HG03442 (cell line): Measurements from ENCODE around the gene GALNT12.

Experiments used
- ATAC-seq: cut with Tn5 transposase; IDR thresholded peaks from one replicate; pipeline ENCODE4 v1.9.1; 2021; ENCODE audit warnings: mild to moderate bottlenecking, moderate library complexity; ENCODE audit not compliant: unreplicated experiment

The GALNT12 gene

DNA sequence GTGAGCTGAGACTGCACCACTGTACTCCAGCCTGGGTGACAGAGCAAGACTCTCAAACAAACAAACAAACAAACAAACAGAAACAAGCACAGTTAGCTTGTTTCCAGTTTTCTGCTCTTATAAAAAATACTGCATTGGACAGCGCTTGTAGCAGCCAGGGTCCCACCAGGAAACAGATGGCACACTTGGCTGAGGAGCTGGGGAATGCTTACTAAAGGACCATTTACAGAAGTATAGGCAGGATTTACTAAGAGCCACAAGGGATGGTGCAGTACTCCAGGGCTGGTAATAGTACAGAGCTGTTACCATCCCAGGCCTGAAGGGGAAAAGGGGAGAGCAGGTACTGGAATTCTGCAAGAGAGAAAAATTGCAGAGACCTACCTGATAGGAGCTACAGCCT is 5.9 kb upstream of the GALNT12 start:
- ATAC-seq = no peak

DNA sequence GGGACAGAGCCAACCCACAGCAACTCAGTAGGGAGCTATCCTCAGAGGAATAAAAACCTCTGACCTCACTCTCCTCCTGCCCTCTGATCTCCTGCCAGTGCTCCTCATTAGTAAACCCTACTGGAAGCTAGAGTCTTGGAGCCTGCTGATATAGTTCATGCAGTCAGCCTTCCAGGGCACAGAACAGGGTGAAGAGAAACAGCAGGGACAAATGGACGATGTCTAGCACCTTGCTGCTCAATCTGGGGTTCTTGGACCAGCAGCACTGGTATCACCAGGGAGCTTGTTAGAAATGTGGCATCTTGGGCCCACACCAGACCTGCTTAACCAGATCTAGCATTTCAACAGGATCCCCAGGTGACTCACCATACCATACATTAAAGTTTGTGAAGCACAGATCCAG is 5.5 kb upstream of the GALNT12 start:
- ATAC-seq = no peak

GRCh38 chr9:98804083-98804482 is 3.4 kb upstream of the GALNT12 start:
- no peak for ATAC-seq

DNA sequence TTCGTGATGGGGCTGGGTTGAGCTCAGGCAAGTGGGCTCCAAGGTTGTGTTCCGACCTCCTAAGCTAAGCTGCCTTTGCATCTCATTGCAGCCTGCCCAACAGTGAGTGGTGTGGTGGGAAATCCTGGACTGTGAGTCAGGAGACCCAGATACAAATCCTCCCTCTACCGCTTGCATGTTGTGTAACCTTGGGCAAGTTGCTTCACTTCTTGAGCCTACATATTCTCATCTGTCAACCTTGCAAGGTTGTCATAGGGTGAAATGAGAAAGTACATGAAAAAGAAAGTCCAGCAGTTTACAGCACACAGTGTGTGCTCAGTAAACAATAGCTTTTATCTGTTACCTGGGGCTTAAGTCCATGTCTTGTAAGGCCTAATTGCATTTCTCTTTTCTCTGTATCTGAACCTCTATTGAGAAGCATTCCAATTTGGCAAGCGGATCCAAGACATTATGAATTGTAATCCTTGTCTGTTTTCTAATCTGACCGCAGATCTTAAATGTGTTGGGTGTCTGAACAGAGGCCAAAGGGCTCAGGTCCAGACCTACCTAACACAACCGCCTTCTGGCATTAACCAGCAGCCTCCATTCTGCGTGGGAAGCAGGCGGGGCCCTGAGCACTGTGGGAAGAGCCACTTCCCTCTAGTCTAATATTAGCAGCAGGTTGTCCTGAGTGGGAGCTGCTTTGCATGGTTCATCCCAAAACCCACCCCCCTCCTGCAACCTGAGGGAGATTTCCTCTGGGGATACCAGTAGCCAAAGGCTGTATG is 1.8 kb upstream of the GALNT12 start:
- no peak for ATAC-seq

- ATAC-seq = no peak
Observed at GRCh38 chr9:98806394-98807035, 955 bp upstream of the GALNT12 start.

DNA sequence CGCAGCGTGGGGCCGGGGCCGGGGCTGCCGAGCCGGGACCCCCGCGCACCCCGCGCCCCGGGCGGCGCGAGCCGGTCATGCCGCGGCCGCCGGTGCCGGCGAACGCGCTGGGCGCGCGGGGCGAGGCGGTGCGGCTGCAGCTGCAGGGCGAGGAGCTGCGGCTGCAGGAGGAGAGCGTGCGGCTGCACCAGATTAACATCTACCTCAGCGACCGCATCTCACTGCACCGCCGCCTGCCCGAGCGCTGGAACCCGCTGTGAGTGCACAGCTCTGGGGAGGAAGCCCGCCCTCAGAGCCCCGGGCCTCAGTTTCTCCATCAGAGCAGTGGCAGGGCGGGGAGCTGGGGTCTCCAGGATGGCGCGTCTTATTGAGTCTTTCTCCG is 335 bp downstream of the GALNT12 start:
- no peak for ATAC-seq

DNA sequence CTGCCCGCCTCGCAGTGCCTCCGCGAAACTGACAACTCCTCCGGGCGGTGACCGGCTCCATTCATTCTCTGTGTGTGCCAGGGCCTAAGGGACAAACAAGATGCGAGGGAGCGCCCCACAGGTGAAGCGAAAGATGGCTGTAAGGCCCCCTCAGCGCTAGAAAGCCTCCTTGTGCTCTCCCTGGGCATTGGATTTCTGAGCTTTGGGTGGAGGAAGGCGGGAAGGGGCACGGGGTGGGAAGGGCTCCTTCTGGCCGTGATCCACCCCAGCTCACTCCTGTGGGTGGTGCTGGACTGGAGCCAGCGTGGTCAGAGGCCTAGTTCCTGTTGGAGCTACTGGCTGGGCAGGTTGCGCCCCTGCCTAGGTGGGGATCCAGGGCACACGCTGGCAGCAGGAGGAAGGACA is 943 bp downstream of the GALNT12 start:
- no peak for ATAC-seq

DNA sequence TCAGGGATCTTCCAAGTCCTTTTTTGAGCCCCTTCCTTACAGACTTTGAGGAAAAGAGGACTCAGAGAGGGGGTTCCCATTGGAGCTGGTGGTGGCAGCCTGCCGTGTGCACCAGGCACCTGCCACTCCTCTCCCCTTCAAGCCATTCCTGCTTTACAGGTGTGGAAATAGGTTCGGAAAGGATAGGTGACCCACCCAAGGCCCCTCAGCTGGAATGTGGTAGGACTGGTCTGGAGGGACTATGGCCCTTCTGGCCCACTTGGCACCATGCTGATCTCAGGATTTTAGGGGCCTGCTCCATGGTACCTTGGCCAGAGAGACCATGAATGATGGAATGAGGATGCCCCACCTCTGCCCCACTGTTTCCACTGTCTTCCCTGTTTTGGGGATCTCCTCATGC is 1.4 kb downstream of the GALNT12 start:
- no peak for ATAC-seq

DNA sequence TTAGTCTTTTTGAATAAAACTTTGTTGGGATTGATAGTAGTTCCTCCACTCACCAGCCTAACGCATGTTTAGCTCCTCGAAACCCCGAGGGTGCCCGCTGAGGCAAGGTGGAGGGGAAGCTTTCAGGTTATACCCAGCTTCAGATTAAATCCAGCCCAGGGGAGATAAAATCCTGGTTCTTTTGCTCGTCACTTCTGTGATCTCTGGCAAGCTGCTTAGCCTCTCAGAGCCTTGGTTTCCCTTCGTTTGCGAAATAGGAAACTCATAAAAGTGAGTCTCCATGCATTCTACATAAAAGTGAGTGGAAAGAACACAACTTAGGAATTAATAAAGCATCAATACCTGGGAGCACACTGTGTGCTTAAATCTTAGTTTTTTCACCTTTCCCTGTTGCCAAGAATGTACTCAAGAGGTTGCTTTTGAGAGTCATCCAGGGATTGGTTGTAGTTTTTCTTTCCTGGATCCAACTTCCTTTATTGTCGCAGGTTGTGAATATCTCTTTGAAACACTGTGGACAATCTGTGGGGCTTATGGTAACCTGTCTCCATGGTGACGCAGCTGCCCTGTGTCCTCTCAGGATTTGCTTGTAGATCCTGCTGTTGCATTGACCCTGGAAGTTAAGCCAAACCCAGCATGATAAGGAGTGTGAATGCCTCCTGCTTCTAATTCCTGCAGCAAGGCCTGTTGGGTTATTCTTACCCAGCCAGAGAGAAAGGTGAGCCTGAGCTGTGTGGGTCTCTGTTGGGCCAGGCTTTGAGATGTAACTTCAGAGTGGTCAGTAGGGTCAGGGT is 2.0 kb downstream of the GALNT12 start:
- no peak for ATAC-seq

- no peak for ATAC-seq
Observed at GRCh38 chr9:98810102-98810842, 2.8 kb downstream of the GALNT12 start.

- no peak for ATAC-seq
Observed at GRCh38 chr9:98811051-98811650, 3.7 kb downstream of the GALNT12 start.

GRCh38 chr9:98815391-98815951 is 8.0 kb downstream of the GALNT12 start:
- ATAC-seq = no peak

- ATAC-seq = no peak
Observed at GRCh38 chr9:98818764-98819163, 11.3 kb downstream of the GALNT12 start.

GRCh38 chr9:98819231-98819630 is 11.8 kb downstream of the GALNT12 start:
- ATAC-seq = no peak

GRCh38 chr9:98821831-98822230 is 14.4 kb downstream of the GALNT12 start:
- no peak for ATAC-seq

DNA sequence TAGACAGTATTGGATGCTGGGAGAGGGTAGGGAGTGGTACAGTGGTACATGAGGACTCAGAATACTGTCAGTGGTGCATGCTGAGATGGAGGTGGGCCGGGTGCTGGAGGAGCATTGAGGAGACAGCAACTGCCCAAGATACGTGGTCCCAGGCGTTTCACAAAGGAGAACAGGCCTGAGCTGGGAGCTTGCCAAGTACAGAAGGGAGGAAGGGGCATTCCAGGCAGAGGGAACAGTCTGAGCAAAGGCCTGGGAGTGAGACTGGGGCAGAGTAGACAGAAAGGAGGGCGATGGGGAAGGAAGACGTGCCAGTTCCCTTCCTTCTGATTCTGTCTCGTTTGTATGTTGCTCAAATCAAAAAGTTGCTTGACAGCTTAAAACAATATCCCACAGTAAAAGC is 15.2 kb downstream of the GALNT12 start:
- ATAC-seq = no peak

GRCh38 chr9:98823666-98824334 is 16.3 kb downstream of the GALNT12 start:
- no peak for ATAC-seq

- ATAC-seq = no peak
Observed at GRCh38 chr9:98825414-98825813, 17.9 kb downstream of the GALNT12 start.

- no peak for ATAC-seq
Observed at GRCh38 chr9:98826716-98827115, 19.2 kb downstream of the GALNT12 start.

DNA sequence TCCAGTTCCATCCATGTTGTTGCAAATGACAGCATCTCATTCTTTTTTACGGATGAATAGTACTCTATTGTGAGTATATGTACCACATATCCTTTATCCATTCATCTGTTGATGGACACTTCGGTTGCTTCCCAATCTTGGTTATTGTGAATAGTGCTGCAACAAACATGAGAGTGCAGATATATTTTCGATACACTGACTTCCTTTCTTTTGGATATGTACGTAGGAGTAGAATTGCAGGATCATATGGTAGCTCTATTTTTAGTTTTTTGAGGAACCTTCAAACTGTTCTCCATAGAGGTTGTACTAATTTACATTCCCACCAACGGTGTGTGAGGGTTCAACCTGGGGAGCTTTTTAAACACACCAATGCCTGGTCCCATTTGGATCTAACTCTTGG is 22.3 kb downstream of the GALNT12 start:
- no peak for ATAC-seq
